ENCODE data around the gene CACHD1. TPM values are rescaled to one million over a fixed set of nuclear protein-coding genes. Genes with fewer than 3 reads are reported as not detected.

Gene CACHD1
- total RNA-seq, 5 donors from 2014 or later (not counting 1 experiment from before 2014, with no cell fraction given) = 0.49 to 7.3 (median 2.2) TPM

DNA sequence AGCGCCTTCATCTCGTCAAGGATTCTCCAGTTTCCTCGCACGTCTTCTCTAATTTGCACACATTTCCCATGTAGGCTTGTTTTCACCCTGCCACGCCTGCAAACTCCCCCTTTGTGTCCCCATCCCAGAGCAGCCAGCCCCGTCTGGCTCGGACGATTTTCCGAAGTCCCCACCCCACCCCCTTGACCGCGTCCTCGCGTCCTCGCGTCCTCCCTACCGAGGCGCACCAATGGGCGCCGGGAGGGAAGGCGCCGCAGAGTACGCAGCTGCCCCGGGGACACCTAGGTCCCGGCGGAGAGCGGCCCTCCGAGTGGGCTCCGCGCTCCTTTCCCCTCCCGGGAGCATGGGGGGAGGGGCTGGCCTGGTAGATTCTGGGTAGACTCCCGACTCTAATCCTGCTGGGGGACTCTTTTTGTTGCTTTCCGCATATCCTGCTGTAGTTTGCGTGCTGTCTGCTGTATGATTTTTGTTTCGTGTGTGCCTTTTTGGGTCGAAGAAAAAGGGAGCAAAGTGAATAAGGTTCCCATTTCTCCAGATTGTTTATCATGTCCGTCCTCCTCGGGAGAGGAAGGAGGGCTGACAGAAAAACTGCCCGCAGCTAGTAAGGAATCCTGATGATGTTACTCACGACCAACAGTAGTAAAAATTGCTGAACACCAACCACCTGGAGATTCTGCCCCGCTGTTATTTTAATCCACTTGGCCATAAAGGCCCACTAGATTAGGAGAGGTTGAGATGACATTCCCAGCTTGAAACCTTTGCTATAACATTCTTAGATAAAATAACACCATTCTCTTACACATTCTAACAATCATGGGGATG is 1.5 kb downstream of the CACHD1 start:
- H3K4me3 ChIP-seq (ENCODE audit: control insufficient read depth in 1 of 2, extremely low read depth in 1 of 2, low read length in 1 of 2) = peak overlapping the region; percentile 42 to 96

DNA sequence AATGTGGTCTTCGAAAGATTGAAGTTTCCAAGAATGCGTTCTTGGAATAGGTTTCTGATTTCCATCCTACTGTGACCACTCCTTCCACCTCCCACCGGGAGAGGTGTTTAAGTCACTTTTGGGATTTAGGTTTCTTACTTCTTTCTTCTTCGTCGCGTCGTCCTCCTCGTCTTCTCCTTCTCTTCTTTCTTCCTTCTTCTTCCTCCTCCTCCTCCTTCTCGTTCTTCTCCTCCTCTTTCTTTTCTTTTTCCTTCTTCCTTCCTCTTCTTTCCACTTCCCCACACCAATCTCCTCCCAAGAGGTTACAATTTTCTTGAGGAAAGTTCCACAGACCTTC is 2.1 kb downstream of the CACHD1 start:
- H3K27me3 ChIP-seq (replicated peaks in 1 of 2; ENCODE audit: control insufficient read depth in 2 of 2, extremely low read depth in 1 of 2, insufficient read depth in 2 of 2, low read length in 1 of 2) = peaks cover 4 to 30% of the 10 kb centered on the region in 2 experiments

More for the DNA sequence above, 1.5 kb downstream of the CACHD1 start:
- Mint-ChIP-seq H3K4me1 (peaks cover 18 to 32% (median 19%) of the 10 kb centered on the region in 3 donors), H3K27me3 (peaks cover 31 to 47% of the 10 kb centered on the region in 2 donors), H3K9me3 (no peaks in the 10 kb centered on the region), H3K4me3 (peak overlapping the region; percentile 84 to 97 (median 85)), H3K36me3 (no peaks in the 10 kb centered on the region), H3K27ac (peak overlapping the region; percentile 69 to 71)
- CTCF ChIA-PET = no interaction called here
- peaks cover 14 to 17% of the 10 kb centered on the region in 2 experiments for H3K4me1 ChIP-seq (ENCODE audit: control insufficient read depth in 1 of 2, extremely low read depth in 1 of 2, insufficient read depth in 2 of 2, low read length in 2 of 2)
- 4% methylated on average over 27 of the region's 40 CpGs for WGBS (ENCODE audit: insufficient coverage)
- no peaks in the 10 kb centered on the region for H3K9me3 ChIP-seq
- peaks cover 4 to 30% of the 10 kb centered on the region in 2 experiments for H3K27me3 ChIP-seq (replicated peaks in 1 of 2; ENCODE audit: control insufficient read depth in 2 of 2, extremely low read depth in 1 of 2, insufficient read depth in 2 of 2, low read length in 1 of 2)
- no peak overlapping the region for H3K27ac ChIP-seq (ENCODE audit: low read length)
- POLR2A ChIA-PET = no interaction called here
- H3K36me3 ChIP-seq (ENCODE audit: control insufficient read depth in 2 of 2, extremely low read depth in 1 of 2, insufficient read depth in 1 of 2, low read length in 1 of 2) = no peaks in the 10 kb centered on the region
- DNase-seq (peak in 6 of 35 experiments; percentile 3 to 13 (median 8)), ATAC-seq (replicated peaks in 1 of 4) (no peak)

DNA sequence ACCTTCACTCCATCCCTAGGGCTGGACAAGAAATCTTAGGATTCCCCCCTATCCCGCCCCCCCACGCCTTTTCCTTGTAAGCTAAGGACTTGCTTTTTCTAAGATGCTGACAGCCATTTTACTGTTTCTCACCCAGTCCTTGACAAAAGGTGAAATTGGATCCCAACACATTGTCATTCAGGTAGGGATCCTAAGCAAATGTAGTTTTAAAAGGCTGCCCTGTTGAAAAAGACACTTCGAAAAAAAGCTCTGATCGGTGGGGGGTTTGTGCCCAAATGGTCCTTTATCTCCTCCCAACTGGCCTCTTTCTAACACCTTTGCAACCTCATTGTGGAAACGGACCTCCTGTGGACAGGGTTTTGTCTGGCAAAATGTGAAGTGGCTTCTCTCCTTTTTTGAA is 2.9 kb downstream of the CACHD1 start:
- H3K4me1 Mint-ChIP-seq = peaks cover 18 to 36% (median 25%) of the 10 kb centered on the region in 3 donors
- Histone ChIP-seq H3K27ac (ENCODE audit: low read length) (no peak overlapping the region), H3K27me3 (replicated peaks in 1 of 2; ENCODE audit: control insufficient read depth in 2 of 2, extremely low read depth in 1 of 2, insufficient read depth in 2 of 2, low read length in 1 of 2) (peaks cover 4 to 29% of the 10 kb centered on the region in 2 experiments), H3K36me3 (ENCODE audit: control insufficient read depth in 2 of 2, extremely low read depth in 1 of 2, insufficient read depth in 1 of 2, low read length in 1 of 2) (no peaks in the 10 kb centered on the region), H3K4me3 (ENCODE audit: control insufficient read depth in 1 of 2, extremely low read depth in 1 of 2, low read length in 1 of 2) (no peak overlapping the region), H3K4me1 (ENCODE audit: control insufficient read depth in 1 of 2, extremely low read depth in 1 of 2, insufficient read depth in 2 of 2, low read length in 2 of 2) (peaks cover 14 to 17% of the 10 kb centered on the region in 2 experiments), H3K9me3 (no peaks in the 10 kb centered on the region)
- H3K9me3 Mint-ChIP-seq = no peaks in the 10 kb centered on the region
- CTCF ChIA-PET = interaction anchor here in 1 of 2 donors (0.7 kb wide), 2 partner anchors 10 to 23 kb away, joined by 3 to 9 read pairs; no protein-coding TSS in a partner anchor
- H3K27me3 Mint-ChIP-seq = peaks cover 25 to 40% of the 10 kb centered on the region in 2 donors
- DNase-seq (no peak), ATAC-seq (replicated peaks in 1 of 4) (no peak)
- POLR2A ChIA-PET = no interaction called here
- 86% methylated on average over 1 of the region's 5 CpGs for WGBS (ENCODE audit: insufficient coverage)
- no peak overlapping the region for H3K27ac Mint-ChIP-seq
- H3K36me3 Mint-ChIP-seq = no peaks in the 10 kb centered on the region
- peak overlapping the region in 1 of 3 donors; percentile 97 for H3K4me3 Mint-ChIP-seq

More for the DNA sequence above, 2.1 kb downstream of the CACHD1 start:
- H3K27ac Mint-ChIP-seq = no peak overlapping the region
- H3K4me3 Mint-ChIP-seq = peak overlapping the region; percentile 40 to 97 (median 85)
- peaks cover 31 to 47% of the 10 kb centered on the region in 2 donors for H3K27me3 Mint-ChIP-seq
- Histone ChIP-seq H3K36me3 (ENCODE audit: control insufficient read depth in 2 of 2, extremely low read depth in 1 of 2, insufficient read depth in 1 of 2, low read length in 1 of 2) (no peaks in the 10 kb centered on the region), H3K9me3 (no peaks in the 10 kb centered on the region), H3K27ac (ENCODE audit: low read length) (no peak overlapping the region), H3K4me3 (ENCODE audit: control insufficient read depth in 1 of 2, extremely low read depth in 1 of 2, low read length in 1 of 2) (peak overlapping the region in 1 of 2 donors; percentile 96), H3K4me1 (ENCODE audit: control insufficient read depth in 1 of 2, extremely low read depth in 1 of 2, insufficient read depth in 2 of 2, low read length in 2 of 2) (peaks cover 14 to 17% of the 10 kb centered on the region in 2 experiments)
- DNase-seq = no peak
- CTCF ChIA-PET = no interaction called here
- no peak for ATAC-seq (replicated peaks in 1 of 4)
- 76% methylated on average over 5 of the region's 9 CpGs for WGBS (ENCODE audit: insufficient coverage)
- H3K36me3 Mint-ChIP-seq = no peaks in the 10 kb centered on the region
- H3K4me1 Mint-ChIP-seq = peaks cover 18 to 36% (median 25%) of the 10 kb centered on the region in 3 donors
- POLR2A ChIA-PET = no interaction called here
- no peaks in the 10 kb centered on the region for H3K9me3 Mint-ChIP-seq

DNA sequence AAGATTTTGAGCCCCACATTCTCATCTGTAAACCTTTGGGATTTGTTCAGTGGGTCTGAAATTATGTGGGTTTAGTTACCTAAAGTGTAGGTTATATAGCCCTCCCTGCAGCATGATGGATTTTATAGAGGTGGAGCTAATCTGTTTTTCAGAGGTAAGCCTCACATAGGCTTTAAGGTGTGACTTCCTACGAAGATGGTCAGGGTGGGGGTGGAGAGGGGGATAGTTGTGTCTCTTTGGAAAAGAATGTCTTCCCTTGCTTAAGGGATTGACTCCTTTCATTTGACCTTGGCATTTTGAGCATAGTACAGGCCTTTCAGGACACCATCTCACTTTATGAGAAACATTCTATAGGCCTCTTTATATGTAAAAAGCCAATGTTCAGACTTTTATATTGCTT is 3.4 kb downstream of the CACHD1 start:
- Histone ChIP-seq H3K4me1 (ENCODE audit: control insufficient read depth in 1 of 2, extremely low read depth in 1 of 2, insufficient read depth in 2 of 2, low read length in 2 of 2) (peaks cover 14 to 17% of the 10 kb centered on the region in 2 experiments), H3K27ac (ENCODE audit: low read length) (no peak overlapping the region), H3K9me3 (no peaks in the 10 kb centered on the region), H3K36me3 (ENCODE audit: control insufficient read depth in 2 of 2, extremely low read depth in 1 of 2, insufficient read depth in 1 of 2, low read length in 1 of 2) (no peaks in the 10 kb centered on the region), H3K27me3 (replicated peaks in 1 of 2; ENCODE audit: control insufficient read depth in 2 of 2, extremely low read depth in 1 of 2, insufficient read depth in 2 of 2, low read length in 1 of 2) (peaks cover 4 to 27% of the 10 kb centered on the region in 2 experiments), H3K4me3 (ENCODE audit: control insufficient read depth in 1 of 2, extremely low read depth in 1 of 2, low read length in 1 of 2) (no peak overlapping the region)
- Mint-ChIP-seq H3K27ac (peak overlapping the region in 1 of 2 donors; percentile 4), H3K4me3 (no peak overlapping the region), H3K27me3 (peaks cover 22 to 36% of the 10 kb centered on the region in 2 donors), H3K36me3 (no peaks in the 10 kb centered on the region), H3K9me3 (no peaks in the 10 kb centered on the region), H3K4me1 (peaks cover 18 to 36% (median 25%) of the 10 kb centered on the region in 3 donors)
- no peak for ATAC-seq (replicated peaks in 1 of 4)
- 60% methylated on average over 1 of the region's 1 CpG for WGBS (ENCODE audit: insufficient coverage)
- POLR2A ChIA-PET = no interaction called here
- CTCF ChIA-PET = interaction anchor here in 1 of 2 donors (0.7 kb wide), 2 partner anchors 11 to 24 kb away, joined by 3 to 9 read pairs; no protein-coding TSS in a partner anchor
- DNase-seq = no peak

- H3K4me3 ChIP-seq (ENCODE audit: control insufficient read depth in 1 of 2, extremely low read depth in 1 of 2, low read length in 1 of 2) = no peak overlapping the region
- Mint-ChIP-seq H3K36me3 (no peaks in the 10 kb centered on the region), H3K4me1 (peaks cover 18 to 35% (median 25%) of the 10 kb centered on the region in 3 donors), H3K27me3 (peaks cover 16 to 29% of the 10 kb centered on the region in 2 donors), H3K4me3 (no peak overlapping the region), H3K9me3 (no peaks in the 10 kb centered on the region), H3K27ac (no peak overlapping the region)
- WGBS (ENCODE audit: insufficient coverage) = 93% methylated on average over 2 of the region's 2 CpGs
- POLR2A ChIA-PET = no interaction called here
- DNase-seq (no peak), ATAC-seq (replicated peaks in 1 of 4) (no peak)
- no peaks in the 10 kb centered on the region for H3K36me3 ChIP-seq (ENCODE audit: control insufficient read depth in 2 of 2, extremely low read depth in 1 of 2, insufficient read depth in 1 of 2, low read length in 1 of 2)
- no peak overlapping the region for H3K27ac ChIP-seq (ENCODE audit: low read length)
- H3K4me1 ChIP-seq (ENCODE audit: control insufficient read depth in 1 of 2, extremely low read depth in 1 of 2, insufficient read depth in 2 of 2, low read length in 2 of 2) = peaks cover 14 to 17% of the 10 kb centered on the region in 2 experiments
- H3K9me3 ChIP-seq = no peaks in the 10 kb centered on the region
- CTCF ChIA-PET = no interaction called here
- H3K27me3 ChIP-seq (replicated peaks in 1 of 2; ENCODE audit: control insufficient read depth in 2 of 2, extremely low read depth in 1 of 2, insufficient read depth in 2 of 2, low read length in 1 of 2) = peaks cover under 1 to 23% of the 10 kb centered on the region in 2 experiments
Measured at GRCh38 chr1:64474133-64474532, 4.2 kb downstream of the CACHD1 start.

- Histone ChIP-seq H3K27ac (ENCODE audit: low read length) (no peak overlapping the region), H3K36me3 (ENCODE audit: control insufficient read depth in 2 of 2, extremely low read depth in 1 of 2, insufficient read depth in 1 of 2, low read length in 1 of 2) (no peaks in the 10 kb centered on the region), H3K4me1 (ENCODE audit: control insufficient read depth in 1 of 2, extremely low read depth in 1 of 2, insufficient read depth in 2 of 2, low read length in 2 of 2) (peaks cover 12% of the 10 kb centered on the region in 2 experiments), H3K27me3 (replicated peaks in 1 of 2; ENCODE audit: control insufficient read depth in 2 of 2, extremely low read depth in 1 of 2, insufficient read depth in 2 of 2, low read length in 1 of 2) (peaks cover 0 to 15% of the 10 kb centered on the region in 2 experiments), H3K9me3 (no peaks in the 10 kb centered on the region), H3K4me3 (ENCODE audit: control insufficient read depth in 1 of 2, extremely low read depth in 1 of 2, low read length in 1 of 2) (no peak overlapping the region)
- Mint-ChIP-seq H3K9me3 (no peaks in the 10 kb centered on the region), H3K27ac (no peak overlapping the region), H3K36me3 (no peaks in the 10 kb centered on the region), H3K4me3 (no peak overlapping the region), H3K27me3 (peaks cover 13 to 23% of the 10 kb centered on the region in 2 donors), H3K4me1 (peaks cover 13 to 32% (median 25%) of the 10 kb centered on the region in 3 donors)
- no peak for ATAC-seq (replicated peaks in 1 of 4)
- ChIA-PET CTCF (no interaction called here), POLR2A (no interaction called here)
- no peak for DNase-seq
- 80% methylated on average over 1 of the region's 2 CpGs for WGBS (ENCODE audit: insufficient coverage)
Measured at GRCh38 chr1:64474665-64475439, 4.9 kb downstream of the CACHD1 start.
